Stimulated activated naive CD4-positive, alpha-beta T cell treated with Interleukin-2 at 50 U/mL for 16 hours (primary cell): ENCODE data around the gene TACR1.
A peak's percentile ranks its signal among the peaks of the same experiment; 100 is the strongest.
"Not testable (repeated sequence)": the region's sequence is repeated elsewhere in the genome, so short reads cannot be mapped to it uniquely, and the experiment has no call there.

Experiments
- DNase-seq: peaks from one replicate; lab custom pipeline; 2025; lab: John Stamatoyannopoulos, UW

The TACR1 gene

DNA sequence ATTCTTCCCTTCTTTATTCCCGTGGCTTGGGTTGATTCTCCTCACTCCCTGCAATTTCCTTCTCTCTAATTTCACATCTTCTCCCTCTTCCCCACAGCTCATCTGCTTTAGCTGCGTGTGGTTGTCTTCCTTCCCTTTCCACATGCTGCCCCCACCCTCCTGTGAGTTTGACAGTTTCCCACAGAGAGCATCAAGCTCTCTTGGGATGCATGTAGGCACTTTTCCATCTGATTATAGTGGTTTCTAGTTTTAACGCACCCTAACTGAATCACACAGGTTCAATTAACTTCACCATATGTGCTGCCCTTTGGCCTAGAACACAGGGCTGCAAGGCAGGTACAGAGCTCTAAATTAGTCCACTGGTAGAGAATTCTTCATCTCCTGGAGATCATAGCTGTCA lies 110.5 kb downstream of the TACR1 start:
- no peak for DNase-seq

DNA sequence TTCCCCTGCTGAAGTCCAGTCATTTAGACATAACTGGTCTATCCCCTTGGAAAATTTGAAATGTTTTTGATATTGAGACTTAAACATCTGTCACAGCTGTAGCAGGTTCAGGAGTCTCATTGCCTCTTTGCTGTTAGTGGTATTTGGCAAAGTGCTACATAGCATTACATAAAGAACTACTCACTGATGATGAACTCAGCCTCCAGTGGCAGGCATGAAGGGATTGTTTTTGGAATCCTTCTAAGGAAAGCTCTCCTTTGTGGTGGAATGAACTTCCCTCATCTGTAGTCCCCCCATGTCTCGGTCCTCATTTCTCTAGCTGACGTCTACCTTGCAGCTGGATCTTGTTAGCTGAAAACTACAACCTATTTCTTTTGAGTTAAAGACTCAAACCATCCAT lies 111.6 kb downstream of the TACR1 start:
- DNase-seq, result no peak

DNA sequence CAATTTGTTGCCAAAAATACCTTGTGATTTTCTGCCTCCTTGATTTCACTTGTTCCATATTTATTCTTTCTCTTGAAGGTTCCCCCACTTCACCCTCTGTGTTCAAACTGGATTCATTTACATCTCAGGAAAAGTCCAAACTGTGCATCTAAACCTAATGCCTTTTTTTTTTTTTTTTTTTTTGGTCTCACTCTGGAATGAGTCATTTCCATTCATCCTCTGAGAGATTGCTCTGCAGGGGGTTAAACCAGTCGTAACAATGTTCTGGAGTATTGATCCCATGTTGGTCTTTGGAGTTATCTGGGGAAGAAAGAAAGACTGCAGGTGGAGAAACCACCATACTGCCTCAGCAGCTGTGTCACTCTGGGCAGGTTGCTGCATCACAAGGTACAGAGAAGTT lies 119.7 kb downstream of the TACR1 start:
- no peak for DNase-seq

DNA sequence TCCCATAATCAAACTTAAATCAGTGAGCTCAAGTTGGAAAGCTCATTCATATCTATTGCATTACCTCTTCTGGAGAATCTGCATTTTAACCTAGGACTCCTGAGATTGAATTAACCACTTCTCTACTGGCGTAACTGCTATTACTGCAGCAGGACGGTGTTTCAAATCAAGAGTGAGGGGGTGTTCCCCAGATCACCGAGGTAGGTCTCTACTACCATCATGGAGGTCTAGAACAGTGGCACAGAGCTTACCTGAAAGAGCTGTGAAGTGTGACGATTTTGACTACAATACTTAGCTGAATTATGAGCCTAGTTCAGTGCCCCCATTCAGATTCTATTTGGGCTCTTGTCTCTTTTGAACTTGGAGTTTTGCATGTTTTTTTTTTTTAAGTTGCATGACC lies 121.4 kb downstream of the TACR1 start:
- no peak for DNase-seq

DNA sequence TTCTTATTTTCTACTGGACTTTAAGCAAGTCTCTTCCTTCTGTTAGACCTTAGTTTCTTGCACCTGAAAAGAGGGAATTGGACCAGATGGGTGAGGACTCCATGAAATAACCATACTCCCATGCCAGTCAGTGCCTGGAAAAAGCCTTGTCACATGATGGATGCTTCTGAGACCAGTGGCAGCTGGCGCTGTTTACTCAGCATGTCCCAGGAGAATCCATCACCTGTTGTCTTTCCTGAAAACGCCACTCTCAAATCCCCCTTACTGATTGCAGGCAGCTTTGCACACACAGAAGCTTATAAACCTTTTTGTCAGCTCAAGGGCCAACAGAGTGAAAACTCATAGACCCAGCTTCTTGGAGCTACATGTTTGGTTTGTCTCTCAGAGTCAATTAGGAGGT lies 123.2 kb downstream of the TACR1 start:
- no peak for DNase-seq

DNA sequence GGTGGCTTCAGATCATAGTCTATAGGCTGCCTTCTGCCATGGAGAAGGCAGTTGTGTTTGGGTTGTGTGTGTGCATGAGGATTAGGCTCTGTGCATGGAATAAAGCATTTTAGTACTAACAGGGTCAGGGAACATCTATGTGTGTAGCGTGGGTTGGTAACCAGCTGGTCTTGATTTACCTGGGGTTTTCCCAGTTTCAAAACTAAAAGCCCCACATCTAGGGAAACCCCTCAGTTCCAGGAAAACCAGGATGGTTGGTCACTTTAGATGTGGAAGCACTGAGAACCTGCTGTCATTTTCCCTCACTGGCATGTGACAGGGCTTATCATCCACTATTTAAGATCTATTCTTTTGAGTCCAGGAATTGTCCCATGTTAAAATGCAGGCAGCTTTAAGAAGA lies 124.6 kb downstream of the TACR1 start:
- no peak for DNase-seq

DNA sequence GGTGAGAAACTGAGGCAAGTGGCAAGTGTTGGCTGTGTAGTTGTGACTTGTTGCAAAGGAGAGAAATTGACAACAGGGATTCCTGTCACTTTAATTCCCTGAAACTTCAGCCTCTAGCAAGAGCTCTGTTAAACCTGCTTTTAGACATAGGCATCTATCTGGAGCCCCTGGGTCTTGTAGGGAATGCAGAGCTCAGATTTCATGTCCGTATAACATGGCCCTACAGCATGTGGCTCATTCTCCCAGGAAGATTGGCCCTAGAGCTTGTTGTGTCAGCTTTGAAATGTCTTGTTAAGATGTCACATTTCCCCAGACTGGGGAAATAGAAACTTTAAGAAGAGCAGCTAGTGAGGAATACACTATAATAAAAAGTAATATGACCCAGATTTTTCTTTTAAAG lies 125.1 kb downstream of the TACR1 start:
- no peak for DNase-seq

DNA sequence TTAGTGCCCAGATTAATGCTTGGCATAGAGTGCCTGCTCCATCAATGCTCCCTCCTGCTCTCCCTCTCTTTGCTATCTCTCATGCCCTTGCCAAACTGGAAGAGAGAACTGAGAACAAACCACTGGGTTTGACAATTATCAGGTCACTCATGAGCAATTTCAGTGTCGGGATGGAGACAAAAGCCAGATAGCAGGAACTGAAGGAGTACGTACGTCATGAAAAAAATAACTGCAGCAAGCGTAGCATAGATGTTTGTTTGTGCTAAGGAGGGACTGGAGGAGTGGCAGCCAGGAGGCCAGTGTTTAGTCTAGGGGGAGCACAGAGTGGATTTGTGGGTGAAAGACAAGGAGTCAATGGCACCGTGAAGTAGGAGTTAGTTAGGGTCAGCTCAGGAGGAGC lies 127.6 kb downstream of the TACR1 start:
- no peak for DNase-seq

DNA sequence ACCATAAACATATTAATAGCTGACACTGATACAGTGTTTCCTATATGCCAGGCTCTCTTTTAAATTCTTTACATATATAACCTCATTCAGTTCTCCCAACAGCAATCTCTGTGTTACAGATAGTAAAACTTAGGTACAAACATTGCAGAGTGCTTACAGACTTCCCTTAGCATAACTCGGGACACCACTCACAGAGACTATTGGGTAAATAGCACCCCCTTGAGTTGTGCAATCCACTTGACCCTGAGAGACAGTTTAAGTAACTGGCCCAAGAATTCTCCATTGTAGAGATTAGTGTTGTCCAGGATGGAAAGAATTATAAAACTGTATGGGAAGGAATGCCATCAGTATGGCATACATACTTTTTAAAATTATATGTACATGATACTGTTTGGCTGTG lies 130.8 kb downstream of the TACR1 start:
- no peak for DNase-seq

DNA sequence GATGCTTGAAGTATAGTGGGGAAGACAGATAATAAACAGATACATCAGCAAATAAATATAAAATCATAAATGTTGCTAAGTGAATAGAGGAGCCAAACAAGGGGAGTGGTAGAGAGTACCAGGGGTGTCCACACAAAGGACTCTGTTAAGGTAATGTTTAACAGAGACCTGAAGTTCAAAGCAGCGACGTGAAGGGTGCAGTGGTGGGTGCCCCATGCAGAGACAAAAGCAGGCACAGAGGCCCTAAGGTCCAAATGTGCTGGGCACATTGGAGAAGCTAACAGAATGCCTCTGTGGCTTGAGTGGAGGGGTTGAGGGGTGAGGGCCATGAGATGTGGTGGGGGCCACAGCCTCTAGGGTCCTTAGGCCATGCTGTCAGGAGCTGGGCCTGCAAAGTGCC lies 131.8 kb downstream of the TACR1 start:
- no peak for DNase-seq

DNA sequence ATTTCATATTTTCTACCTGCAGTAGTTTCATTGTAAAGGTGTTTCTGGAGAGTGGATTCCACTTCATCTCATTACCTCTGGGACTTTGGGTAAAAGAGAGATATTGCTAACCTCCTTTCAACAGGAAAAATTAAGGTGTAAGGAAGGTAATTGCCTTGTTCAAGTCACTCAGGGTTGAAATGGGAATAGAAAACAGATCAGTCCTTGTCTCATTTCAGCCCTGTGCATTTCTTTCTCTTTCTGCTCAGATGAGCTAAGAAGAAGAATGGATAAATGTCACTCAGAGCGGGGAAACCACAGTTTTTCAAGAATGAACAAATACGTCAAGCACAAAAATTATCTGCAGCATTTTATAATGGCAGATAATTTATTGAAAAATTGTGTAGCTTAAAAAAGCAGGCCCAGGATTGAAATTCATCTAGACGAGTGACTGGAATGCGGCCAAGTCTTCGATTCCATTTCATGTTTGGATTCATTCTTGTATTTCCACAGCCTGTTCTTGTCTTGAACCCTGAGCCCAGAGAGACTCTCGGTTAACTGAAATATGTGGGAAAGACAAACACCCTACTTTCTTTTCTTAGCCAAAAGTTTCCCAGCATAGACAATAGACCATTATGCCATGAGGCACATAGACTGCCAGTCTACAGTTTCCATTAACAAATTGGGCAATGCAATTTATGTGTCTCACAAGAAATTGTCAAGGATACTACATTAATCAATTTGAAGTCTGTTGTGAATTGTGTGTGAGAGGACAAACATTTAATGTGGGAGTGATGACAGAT lies 133.0 kb downstream of the TACR1 start:
- DNase-seq, result no peak

DNA sequence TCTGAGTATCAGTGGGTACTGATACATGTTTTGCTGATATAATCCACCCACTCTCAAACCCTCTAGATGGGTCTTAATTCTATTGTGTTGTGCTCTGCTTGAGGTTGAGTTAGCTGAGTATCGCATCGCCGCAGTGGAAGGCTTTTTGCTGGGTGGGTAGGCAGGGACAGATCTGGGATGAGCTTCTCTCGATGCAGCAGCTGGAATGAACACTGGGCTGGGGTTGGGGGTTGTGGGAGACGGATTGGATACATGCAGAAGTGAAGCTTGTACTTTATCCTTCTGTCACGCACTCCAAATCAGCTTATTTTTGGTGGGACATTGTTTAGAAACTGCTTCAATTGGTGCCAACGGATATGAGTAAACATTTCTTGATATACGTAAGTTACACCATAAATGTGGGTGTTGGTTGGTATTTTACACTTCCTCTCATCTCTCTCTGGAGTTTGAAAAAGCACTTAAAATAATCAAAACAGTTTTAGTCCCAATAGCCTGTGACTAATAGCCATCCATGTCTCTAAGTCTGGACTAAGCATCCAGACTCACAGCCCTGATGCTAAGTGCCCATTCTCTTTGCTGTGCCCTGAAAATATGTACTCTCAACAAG lies 133.8 kb downstream of the TACR1 start:
- DNase-seq, result no peak

DNA sequence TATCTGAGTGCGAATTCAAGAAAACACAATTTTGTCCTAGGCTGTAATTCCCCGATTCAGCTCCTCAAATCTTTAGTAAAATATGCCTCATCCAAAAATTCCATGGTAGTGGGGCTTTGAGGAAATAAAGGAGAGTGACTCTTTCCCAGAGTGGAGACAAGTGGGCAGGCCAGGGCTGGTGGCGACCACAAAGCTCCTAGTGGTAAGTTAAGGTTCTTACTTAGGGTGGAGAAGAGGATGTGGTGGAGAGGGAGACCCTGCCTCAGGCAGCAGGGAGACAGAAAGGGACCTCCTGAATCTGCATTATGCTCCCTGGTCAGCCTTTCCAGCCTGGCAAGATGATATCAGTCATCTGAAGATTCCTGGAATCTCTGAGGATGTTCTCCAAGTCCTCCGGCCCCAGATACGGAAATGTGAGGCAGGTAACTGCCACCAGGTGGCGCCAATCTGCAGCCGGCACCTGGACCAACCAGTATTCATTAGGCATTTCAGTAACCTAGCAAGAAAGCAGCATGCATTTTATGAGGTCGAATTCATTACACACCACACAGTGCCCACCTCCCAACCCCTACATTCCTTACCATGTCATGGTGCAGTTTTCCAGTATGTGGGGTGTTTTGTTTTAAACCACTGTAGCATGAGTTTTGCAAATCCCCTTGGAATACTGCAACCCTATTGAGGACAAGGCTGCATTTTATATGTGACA lies 134.5 kb downstream of the TACR1 start:
- peak; percentile 30 for DNase-seq

DNA sequence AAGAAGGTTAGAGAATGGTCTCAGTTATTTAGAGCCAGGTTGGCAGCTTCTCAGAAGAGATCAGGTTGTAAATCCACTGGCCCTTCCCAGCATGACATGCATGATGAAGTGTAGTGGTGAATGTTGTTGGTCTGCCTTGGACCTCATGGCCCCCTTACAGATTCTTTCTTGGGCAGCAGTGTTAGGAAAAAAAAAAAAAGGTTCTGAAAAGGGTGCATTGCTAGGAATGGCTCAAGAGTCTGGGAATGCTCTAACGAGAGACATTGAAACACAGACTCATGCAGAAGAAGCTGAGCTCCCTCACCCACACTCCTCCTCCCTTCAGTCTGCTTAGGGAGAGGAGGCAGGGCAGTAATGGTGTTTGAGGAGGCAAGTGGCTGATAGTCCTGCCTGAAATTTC lies 135.4 kb downstream of the TACR1 start:
- no peak for DNase-seq

DNA sequence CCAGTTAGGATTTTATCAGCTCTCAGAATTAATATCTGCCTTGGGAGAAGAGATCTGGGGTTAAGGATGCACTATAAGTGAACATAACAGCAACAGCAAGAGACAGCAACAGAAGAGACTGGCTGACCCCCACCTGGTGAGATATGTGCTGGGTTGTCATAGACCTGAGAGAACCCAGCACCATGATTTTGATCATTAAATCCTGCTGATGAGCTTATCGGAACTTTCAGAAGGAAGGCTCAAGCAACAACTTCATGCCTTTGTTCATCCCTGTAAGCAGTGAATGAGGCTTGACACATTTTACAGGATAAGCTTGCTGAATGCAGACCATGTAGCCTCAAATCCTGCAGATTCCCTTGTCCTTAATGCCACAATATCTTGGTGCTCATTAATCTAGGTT lies 140.9 kb downstream of the TACR1 start:
- no peak for DNase-seq

DNA sequence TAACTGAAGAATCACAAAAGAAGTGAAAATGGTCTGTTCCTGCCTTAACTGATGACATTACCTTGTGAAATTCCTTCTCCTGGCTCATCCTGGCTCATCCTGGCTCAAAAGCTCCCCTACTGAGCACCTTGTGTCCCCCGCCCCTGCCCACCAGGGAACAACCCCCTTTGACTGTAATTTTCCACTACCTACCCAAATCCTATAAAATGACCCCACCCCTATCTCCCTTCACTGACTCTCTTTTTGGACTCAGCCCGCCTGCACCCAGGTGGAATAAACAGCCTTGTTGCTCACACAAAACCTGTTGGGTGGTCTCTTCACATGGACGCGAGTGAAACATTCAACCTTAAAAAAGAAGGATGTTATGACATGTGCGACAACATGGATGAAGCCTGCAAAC lies 142.2 kb downstream of the TACR1 start:
- DNase-seq, result not testable (repeated sequence)

DNA sequence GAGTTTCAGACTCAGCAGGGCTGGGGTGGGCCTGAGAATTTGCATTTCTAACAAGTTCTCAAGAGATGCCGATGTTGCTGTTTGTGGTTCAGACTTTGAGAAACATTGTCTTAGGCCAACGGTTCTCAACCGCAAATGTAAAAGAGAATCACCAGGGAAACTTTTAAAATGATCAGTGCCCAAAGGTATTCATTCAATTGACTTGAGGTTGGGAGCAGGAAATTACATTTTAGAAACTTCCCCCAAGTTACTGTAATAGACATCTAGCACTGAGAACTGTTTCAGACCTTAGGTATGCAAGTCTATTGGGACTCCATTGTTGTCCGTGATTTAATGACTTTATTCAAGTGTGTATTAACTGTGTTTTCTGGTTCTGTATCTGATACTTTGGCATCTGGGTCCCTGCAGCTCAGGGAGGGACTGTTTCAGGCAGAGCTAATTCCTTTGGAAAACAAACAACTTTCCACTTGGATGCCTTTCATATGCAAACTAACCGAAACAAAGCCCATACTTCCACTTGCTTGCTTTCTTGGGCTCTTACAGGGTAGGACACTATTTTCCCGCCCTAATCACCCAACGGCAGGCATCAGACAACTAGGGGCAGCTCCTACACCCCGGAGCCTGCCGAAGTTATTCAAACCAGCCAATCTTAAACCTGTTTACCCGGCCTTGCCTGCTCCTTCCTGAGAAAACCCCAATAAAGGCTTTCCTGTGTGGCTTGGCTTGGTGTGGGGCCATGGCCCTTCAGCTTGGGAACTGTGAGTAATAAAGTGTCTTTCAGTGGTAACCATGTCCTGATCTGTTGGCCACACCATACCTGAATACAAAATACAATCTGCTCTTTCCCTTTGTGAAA lies 143.3 kb downstream of the TACR1 start:
- no peak for DNase-seq

DNA sequence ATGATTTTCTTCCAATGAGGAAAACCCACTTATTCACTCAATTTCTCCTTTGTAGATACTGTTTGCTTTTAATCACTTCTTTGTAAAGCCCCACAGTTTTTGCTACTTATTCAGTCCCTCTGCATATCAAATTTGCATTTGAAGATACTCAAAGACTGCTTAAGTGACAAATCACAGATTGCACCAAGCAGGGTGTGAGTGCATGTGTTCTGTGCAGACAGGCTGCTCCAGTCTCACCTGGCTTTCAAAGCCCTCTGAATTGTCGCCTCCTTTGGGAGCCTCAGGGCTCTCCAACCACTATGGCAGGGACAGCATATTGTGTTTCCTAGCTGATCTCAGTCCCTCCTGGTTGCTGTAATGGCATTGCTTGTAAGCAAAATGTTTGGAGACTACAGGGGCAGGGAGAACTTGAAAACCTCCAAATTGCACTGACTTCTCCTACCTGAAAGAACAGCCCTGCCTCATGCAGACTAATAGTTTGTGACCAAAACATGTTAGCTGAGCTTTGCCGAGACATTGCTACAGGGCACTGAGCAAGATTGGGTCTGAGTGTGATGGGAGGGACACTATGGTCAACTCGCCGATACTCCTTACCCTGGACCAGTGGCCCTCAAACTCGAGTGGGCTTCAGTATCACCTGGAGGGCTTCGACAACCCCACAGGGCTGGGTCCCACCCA lies 144.0 kb downstream of the TACR1 start:
- no peak for DNase-seq

DNA sequence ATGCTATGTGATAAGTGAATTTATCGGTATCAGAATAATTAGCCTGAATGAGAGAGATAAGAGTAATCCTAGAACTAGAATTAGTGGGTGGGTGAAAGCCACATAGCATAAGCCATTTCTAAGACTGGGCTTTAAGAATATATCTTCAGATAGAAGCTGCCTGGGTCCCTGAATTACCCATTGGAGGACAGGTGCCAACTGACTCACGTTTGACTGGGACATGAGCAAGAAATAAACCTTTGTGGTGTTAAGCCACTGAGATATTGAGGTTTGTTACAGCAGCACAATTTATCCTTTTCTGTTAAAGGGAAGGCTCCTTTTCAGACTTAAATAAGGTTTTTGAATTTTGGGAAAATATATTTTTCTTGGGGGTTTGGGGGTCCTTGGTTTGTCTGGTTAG lies 145.0 kb downstream of the TACR1 start:
- DNase-seq, result no peak

DNA sequence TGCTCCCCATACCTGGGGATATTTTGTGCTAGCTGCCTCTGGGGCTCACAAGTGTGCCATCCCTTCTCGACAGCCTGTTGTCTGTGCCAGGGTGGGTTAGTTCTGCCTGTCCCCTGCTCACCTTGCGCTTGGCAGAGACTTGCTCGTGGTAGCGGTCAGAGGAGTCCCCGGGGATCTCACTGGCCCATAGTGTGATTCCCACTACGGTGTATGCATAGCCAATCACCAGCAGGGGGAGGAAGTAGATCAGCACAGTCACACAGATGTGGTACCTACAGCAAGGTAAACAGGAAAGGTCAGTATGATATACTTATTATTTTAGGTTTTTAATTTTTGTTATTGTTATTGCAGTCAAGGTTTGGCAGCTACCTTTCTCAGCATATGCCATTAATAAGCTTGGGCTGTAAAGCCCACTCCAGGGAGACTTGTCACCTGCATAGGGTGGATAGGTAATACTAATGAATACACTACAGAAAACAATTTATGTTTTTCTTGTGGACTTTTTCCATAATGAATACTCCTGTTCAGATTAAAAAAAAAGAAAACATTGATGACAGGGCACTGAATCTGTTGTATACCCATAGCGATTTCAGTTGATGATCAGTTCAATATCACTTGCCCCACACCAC lies 145.7 kb downstream of the TACR1 start:
- no peak for DNase-seq

DNA sequence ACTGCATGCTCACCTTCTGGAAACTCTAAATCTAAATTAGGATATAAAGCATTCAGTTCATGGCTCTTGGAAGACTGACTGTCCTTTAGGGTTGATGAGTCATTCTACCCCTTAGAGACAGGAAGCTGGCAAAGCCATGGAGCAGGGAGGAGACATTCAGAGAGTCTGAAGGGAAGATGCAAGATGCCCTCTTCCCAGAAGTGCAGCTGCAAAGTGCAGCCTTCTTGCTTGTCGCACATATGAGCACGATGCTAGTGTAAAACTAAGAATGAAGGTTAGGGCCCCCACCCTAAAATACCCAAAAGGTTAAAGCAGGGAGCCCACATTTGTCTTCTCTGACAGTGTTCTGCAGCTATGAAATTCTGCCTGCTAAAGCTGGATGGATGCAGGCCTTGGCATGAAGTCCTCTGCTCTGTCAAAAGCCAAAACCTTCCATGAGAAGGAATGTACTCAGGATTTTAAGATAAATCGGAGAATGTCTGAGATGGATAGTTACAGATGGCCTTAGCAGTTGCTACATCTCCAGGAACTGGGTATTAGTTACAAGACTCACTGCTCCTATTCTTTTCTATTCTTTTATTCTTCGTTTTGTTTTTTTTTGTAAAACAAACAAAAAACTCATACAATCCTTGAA lies 151.2 kb downstream of the TACR1 start:
- no peak for DNase-seq
